ENCODE data around the gene DNAH1.

The DNAH1 gene

GRCh38 chr3:52432691-52433141 is 116.6 kb downstream of the DNAH1 start:
- no peak for DNase-seq (ENCODE audit: low read depth)
- TF ChIP-seq, protein P1, sequence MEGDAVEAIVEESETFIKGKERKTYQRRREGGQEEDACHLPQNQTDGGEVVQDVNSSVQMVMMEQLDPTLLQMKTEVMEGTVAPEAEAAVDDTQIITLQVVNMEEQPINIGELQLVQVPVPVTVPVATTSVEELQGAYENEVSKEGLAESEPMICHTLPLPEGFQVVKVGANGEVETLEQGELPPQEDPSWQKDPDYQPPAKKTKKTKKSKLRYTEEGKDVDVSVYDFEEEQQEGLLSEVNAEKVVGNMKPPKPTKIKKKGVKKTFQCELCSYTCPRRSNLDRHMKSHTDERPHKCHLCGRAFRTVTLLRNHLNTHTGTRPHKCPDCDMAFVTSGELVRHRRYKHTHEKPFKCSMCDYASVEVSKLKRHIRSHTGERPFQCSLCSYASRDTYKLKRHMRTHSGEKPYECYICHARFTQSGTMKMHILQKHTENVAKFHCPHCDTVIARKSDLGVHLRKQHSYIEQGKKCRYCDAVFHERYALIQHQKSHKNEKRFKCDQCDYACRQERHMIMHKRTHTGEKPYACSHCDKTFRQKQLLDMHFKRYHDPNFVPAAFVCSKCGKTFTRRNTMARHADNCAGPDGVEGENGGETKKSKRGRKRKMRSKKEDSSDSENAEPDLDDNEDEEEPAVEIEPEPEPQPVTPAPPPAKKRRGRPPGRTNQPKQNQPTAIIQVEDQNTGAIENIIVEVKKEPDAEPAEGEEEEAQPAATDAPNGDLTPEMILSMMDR (IDR thresholded peaks at IDR 0.05; ENCODE audit: control insufficient read depth, insufficient read depth, low read depth, low read length, missing control alignments) = no peak
- no peak overlapping the region for H3K4me3 ChIP-seq (ENCODE audit: control insufficient read depth, low read depth, low read length)

- DNase-seq (ENCODE audit: low read depth) = no peak
- TF ChIP-seq, protein P1 (IDR thresholded peaks at IDR 0.05; ENCODE audit: control insufficient read depth, insufficient read depth, low read depth, low read length, missing control alignments) = no peak
- H3K4me3 ChIP-seq (ENCODE audit: control insufficient read depth, low read depth, low read length) = no peak overlapping the region
Observed at GRCh38 chr3:52433328-52433995, 117.3 kb downstream of the DNAH1 start.

GRCh38 chr3:52433996-52434479 is 117.9 kb downstream of the DNAH1 start:
- no peak for DNase-seq (ENCODE audit: low read depth)
- TF ChIP-seq, protein P1 (IDR thresholded peaks at IDR 0.05; ENCODE audit: control insufficient read depth, insufficient read depth, low read depth, low read length, missing control alignments) = no peak
- H3K4me3 ChIP-seq (ENCODE audit: control insufficient read depth, low read depth, low read length) = no peak overlapping the region

GRCh38 chr3:52434491-52435115 is 118.5 kb downstream of the DNAH1 start:
- TF ChIP-seq, protein P1 (IDR thresholded peaks at IDR 0.05; ENCODE audit: control insufficient read depth, insufficient read depth, low read depth, low read length, missing control alignments) = no peak
- H3K4me3 ChIP-seq (ENCODE audit: control insufficient read depth, low read depth, low read length) = no peak overlapping the region
- DNase-seq (ENCODE audit: low read depth) = no peak

GRCh38 chr3:52435246-52436101 is 119.4 kb downstream of the DNAH1 start:
- no peak for DNase-seq (ENCODE audit: low read depth)
- H3K4me3 ChIP-seq (ENCODE audit: control insufficient read depth, low read depth, low read length) = no peak overlapping the region
- TF ChIP-seq, protein P1 (IDR thresholded peaks at IDR 0.05; ENCODE audit: control insufficient read depth, insufficient read depth, low read depth, low read length, missing control alignments) = no peak

GRCh38 chr3:52436500-52437149 is 120.5 kb downstream of the DNAH1 start:
- TF ChIP-seq, protein P1 (IDR thresholded peaks at IDR 0.05; ENCODE audit: control insufficient read depth, insufficient read depth, low read depth, low read length, missing control alignments) = no peak
- no peak for DNase-seq (ENCODE audit: low read depth)
- H3K4me3 ChIP-seq (ENCODE audit: control insufficient read depth, low read depth, low read length) = no peak overlapping the region
